HG03354 (cell line): ENCODE data around the gene C6orf89.
"Not testable (repeated sequence)": the region's sequence is repeated elsewhere in the genome, so short reads cannot be mapped to it uniquely, and the experiment has no call there.

Experiments
- ATAC-seq: cut with Tn5 transposase; IDR thresholded peaks from one replicate; pipeline ENCODE4 v1.9.1; 2021; ENCODE audit warnings: mild to moderate bottlenecking; ENCODE audit not compliant: unreplicated experiment, poor library complexity, severe bottlenecking

Gene C6orf89

GRCh38 chr6:36916126-36916525 lies 30.4 kb downstream of the C6orf89 start:
- no peak for ATAC-seq

- ATAC-seq: no peak
Measured at GRCh38 chr6:36917541-36918193, 31.9 kb downstream of the C6orf89 start.

- no peak for ATAC-seq
Measured at GRCh38 chr6:36920049-36920448, 34.3 kb downstream of the C6orf89 start.

- no peak for ATAC-seq
Measured at GRCh38 chr6:36920546-36920945, 34.8 kb downstream of the C6orf89 start.

GRCh38 chr6:36924131-36924530 lies 38.4 kb downstream of the C6orf89 start:
- ATAC-seq: no peak

GRCh38 chr6:36924778-36925374 lies 39.1 kb downstream of the C6orf89 start:
- no peak for ATAC-seq

GRCh38 chr6:36925809-36926208 lies 40.1 kb downstream of the C6orf89 start:
- no peak for ATAC-seq

GRCh38 chr6:36926708-36927513 lies 41.2 kb downstream of the C6orf89 start:
- no peak for ATAC-seq

GRCh38 chr6:36927691-36928546 lies 42.2 kb downstream of the C6orf89 start:
- ATAC-seq: no peak

- ATAC-seq: no peak
Measured at GRCh38 chr6:36928547-36928918, 42.8 kb downstream of the C6orf89 start.

GRCh38 chr6:36929152-36929551 lies 43.4 kb downstream of the C6orf89 start:
- ATAC-seq: no peak

- no peak for ATAC-seq
Measured at GRCh38 chr6:36929607-36930006, 43.9 kb downstream of the C6orf89 start.

GRCh38 chr6:36930483-36930882 lies 44.7 kb downstream of the C6orf89 start:
- no peak for ATAC-seq

GRCh38 chr6:36933102-36933501 lies 47.4 kb downstream of the C6orf89 start:
- ATAC-seq: no peak

- ATAC-seq: no peak
Measured at GRCh38 chr6:36933519-36933918, 47.8 kb downstream of the C6orf89 start.

GRCh38 chr6:36934901-36935300 lies 49.1 kb downstream of the C6orf89 start:
- no peak for ATAC-seq

- no peak for ATAC-seq
Measured at GRCh38 chr6:36936824-36937223, 51.1 kb downstream of the C6orf89 start.

- no peak for ATAC-seq
Measured at GRCh38 chr6:36937896-36938295, 52.1 kb downstream of the C6orf89 start.

GRCh38 chr6:36938536-36938935 lies 52.8 kb downstream of the C6orf89 start:
- no peak for ATAC-seq

GRCh38 chr6:36939005-36939404 lies 53.3 kb downstream of the C6orf89 start:
- ATAC-seq: not testable (repeated sequence)
